ENCODE results near the gene TEKT4.
"Not testable (repeated sequence)": the region's sequence is repeated elsewhere in the genome, so short reads cannot be mapped to it uniquely, and the experiment has no call there.

TEKT4 gene

DNA sequence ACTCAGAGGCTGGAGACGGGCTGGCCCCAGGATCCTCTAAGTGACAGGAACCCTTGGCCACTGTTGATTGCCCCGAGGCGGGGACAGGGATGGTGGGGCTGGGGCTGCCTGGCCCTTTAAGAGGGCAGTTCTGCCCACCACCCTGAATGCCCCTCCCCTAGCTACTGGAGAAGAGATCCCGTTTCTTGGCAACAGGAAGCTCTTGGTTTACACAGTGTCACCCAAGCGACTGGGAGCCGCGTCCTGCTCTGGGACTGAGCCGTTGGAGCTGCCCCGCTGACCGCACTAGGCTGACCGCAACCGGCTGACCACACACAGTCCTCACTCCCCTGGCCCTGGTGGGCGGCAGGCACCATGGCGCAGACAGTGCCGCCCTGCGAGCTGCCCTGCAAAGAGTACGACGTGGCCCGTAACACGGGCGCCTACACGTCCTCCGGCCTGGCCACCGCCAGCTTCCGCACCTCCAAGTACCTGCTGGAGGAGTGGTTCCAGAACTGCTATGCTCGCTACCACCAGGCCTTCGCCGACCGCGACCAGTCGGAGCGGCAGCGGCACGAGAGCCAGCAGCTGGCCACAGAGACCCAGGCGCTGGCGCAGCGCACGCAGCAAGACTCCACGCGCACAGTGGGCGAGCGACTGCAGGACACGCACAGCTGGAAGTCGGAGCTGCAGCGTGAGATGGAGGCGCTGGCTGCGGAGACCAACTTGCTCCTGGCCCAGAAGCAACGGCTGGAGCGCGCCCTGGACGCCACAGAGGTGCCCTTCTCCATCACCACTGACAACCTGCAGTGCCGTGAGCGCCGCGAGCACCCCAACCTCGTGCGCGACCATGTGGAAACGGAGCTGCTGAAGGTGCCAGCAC, at the start of gene TEKT4:
TEKT4 (plus strand) TSS at position 205 of the 862 bp plus-strand sequence; CDS start at position 355, 150 bp downstream.
- no peak for DNase-seq

GRCh38 chr2:94839224-94839623, 32.0 kb upstream of the TEKT4 start:
- not testable (repeated sequence) for DNase-seq

DNA sequence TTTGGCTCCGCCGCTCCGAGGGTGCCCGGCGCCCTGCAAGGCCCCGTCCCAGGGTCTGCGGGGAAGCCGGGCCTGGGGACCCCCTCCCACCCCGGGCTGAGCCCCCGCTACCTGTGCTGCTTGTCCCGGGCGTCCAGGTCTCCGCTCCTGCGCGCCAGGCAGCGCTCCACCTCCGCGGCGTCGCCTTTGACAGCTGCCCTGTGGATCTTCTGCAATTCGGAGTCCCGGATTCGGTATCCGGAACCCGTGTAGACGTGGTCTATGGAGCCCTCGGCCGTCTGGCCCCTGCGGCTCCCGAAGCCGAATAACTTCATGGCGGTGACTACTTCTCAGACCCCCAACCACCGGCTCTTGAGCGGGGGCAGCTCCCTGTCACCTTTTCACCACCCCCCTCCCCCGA, 14.4 kb upstream of the TEKT4 start:
- DNase-seq: not testable (repeated sequence)

- peak; percentile 35 for DNase-seq
These were observed 13.7 kb upstream of the TEKT4 start for GRCh38 chr2:94857367-94858162.

GRCh38 chr2:94858163-94858888, 12.9 kb upstream of the TEKT4 start:
- not testable (repeated sequence) for DNase-seq

DNA sequence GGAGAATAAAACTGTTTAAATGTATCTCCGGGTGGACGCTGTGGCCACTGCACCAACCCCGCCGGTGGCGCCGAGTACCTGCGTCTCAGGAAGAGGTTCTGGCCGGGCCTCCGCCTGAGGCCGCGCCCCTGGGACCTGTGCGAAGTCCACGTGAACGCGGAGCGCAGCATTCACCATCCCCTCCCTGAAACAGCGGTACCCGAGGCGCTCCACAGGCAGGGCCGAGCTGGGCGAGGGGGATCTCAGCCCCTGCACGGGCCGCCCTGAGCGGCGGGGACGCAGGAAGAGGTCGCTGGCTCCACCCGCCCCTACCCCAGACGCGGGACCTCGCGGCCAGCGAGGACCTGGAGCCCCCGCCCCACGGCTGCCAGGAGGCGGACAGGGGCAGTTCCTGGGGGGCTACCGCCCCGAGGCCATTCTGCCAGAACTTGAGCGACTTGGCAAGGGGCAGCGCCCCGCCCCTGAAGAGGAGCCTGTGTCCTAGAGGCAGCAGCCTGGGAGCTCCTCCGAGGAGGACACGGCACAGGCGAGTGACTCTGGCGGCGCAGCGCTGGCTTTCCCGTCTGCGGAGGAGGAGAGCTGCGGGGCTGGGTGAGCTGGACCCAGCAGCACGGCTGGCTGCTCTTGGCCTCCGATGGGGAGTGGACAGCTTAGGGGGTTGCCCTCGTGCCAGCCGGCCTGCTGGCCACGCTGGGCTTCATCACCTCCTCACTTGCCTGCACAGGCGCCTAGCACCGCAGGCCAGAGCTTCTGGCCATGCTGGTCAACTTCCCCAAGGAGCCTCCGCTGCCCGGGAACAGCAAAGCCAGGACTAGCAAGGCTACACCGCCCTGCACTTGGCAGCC, 9.7 kb upstream of the TEKT4 start:
- DNase-seq: no peak

DNA sequence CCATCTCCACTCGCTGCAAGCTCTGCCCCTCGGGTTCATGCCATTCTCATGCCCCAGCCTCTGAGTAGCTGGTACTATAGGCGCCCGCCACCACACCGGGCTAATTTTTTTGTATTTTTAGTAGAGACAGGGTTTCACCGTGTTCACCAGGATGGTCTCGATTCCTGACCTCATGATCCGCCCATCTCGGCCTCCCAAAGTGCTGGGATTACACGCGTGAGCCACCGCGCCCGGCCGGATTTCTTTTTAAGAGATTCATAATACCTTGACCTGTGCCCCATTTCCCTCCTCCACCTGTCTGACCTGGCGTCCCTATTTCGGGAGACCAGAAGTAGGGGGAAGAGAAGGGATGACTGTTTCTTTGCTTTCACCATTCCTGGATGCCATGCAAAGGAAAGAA, 8.3 kb upstream of the TEKT4 start:
- DNase-seq: not testable (repeated sequence)

- no peak for DNase-seq
These were observed 2.1 kb upstream of the TEKT4 start for GRCh38 chr2:94869131-94869530.

GRCh38 chr2:94869552-94870439, 1.4 kb upstream of the TEKT4 start:
- no peak for DNase-seq

DNA sequence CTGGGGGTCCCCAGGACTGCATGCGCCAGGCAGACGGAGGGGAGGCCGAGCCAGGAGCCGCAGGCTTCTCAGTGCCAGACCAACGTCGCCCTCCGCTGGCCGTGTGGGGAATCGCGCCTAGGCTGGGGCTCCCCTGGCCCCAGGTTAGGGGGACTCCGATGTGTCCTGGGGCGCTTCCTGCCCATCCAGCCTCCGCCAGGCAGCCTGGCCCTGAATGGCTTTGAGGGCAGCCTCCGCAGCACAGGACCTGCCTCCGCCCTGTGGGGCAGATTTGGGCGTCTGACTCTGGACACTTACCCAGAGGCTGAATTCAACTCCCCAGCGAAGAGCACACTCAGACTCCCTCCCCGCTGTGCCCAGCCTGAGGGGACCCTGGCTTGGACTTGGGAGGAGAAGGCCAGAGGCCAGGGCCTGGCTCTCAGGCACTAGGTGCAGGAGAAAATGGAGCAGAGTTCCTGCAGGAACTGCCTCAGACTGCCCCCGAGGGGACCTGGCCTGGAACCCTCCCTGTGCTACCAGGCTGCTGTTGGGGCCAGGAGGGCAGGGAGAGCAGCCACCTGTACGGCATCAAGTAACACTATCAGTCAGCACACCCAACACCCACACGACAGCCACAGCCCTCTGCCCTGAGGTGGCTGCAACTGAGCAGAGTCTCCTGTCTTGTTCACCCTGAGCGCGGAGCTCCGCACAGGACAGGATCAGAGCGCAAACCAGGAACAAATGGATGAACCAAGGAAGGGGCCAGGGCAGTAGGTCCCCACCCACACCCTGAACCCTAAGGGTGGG, 597 bp upstream of the TEKT4 start:
- peak; percentile 70 for DNase-seq

- DNase-seq: no peak
These were observed 923 bp downstream of the TEKT4 start for GRCh38 chr2:94872088-94872618.

GRCh38 chr2:94872676-94873361, 1.6 kb downstream of the TEKT4 start:
- DNase-seq: no peak

DNA sequence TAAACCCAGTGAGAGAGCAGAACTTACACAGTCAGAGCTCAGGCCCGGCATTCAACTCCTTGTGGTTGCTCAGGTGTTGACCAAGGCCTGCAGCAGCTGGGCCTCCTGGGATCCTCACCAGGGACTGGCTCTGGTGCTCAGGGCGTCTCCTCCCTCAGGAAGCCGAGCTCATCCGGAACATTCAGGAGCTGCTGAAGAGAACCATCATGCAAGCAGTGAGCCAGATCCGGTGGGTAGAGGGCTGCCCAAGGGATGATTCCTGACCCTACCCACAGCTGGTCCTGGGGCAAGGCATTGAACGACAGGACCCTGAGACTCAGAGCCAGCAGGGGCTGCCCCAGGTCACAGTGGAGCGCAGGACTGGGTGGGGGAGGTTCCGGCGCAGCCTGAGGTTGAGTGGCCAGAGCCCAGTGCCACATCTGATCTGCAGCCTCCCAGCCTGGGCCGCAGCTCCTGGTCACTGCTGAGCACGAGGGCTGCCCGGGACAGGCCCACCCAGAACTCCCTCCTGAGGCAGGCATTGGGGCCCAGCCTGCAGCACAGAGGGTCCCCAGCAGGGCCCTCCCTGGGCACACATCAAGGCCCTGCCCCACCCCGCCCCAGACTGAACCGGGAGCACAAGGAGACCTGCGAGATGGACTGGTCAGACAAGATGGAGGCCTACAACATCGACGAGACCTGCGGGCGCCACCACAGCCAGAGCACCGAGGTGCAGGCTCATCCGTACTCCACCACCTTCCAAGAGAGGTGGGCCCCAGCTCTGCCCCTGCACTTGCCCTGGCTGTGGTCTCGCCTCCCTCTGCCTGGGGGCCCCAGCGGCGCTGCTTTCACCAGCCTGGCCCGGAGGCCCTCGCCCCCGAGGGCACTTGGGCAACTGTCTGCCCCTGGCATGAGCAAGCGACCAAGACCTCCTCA, 2.4 kb downstream of the TEKT4 start:
- no peak for DNase-seq

- DNase-seq: peak; percentile 81
These were observed 3.2 kb downstream of the TEKT4 start for GRCh38 chr2:94874277-94874997.

DNA sequence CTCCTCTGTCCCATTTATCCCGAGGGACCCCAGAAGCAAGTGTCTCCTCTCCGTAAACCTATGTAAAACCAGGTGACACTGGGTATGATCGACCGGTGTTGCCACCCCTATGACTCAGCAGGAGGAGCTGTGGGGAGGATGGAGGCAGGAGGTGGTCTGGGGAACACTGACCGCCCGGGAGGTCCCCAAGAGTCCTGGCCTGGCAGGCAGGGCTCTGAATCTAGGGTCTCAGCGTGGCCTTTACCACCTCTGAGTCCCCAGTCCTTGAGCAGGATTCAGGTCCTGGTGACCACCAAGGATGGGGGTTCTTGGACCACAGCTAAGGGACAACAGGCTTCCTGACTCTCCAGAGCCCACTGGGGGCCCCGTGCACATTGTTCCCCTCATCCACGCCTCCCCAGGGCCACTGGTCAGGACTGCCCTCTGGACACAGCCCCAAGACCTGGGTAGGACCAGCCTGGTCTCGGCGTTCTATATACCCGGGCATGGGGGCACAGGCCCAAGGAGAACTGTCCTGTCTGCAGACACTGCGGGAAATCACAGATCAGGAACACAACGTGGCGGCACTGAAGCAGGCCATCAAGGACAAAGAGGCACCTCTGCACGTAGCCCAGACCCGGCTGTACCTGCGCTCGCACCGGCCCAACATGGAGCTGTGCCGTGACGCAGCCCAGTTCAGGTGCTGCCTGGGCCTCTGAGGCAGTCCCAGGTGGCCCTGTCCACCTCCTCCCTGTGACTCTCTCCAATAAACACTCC, 4.0 kb downstream of the TEKT4 start:
- no peak for DNase-seq

DNA sequence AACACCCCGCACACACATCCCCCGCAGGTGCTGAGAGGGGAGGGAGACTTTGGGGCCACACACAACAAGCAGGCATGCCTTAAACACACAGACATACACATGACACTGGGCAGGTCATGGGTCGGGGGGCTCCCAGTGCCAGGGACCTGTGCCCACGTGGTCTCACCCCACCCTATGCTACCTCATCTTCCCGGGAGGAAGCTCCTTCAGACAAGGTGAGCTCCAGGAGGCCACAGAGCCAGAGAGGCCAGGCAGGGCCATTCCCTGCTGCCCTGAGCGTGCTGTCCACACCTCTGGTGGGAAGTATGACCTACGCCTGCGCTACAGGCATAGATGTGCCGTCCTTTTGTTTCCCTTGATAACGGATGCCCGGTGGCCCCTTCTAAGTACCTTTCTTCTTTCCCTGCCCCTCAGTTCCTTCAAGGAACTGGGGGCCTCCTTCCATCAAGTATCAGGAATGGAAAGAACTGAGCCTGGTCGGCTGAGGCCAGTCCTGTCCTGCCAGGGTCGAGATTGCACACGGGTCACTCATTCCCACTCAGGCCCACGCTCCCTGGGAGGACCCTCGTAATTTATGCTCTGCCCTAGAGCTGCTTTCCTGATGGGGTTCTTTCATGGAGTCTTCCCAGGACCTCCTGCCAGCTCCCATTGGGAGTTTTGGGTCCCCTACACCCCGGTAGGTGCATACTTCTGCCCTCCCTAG, 4.7 kb downstream of the TEKT4 start:
- no peak for DNase-seq

All from activated CD4-positive, alpha-beta T cell treated with anti-CD3 and anti-CD28 coated beads for 48 hours (primary cell).